DMS79 treated with DMSO at 0.1 percent for 48 hours (cell line): Measurements from ENCODE around the gene DDX11.
"Not testable (repeated sequence)": the region's sequence is repeated elsewhere in the genome, so short reads cannot be mapped to it uniquely, and the experiment has no call there.

ENCODE experiments used
- DNase-seq: peaks from one replicate; lab custom pipeline; 2025; lab: John Stamatoyannopoulos, UW

Gene DDX11

DNA sequence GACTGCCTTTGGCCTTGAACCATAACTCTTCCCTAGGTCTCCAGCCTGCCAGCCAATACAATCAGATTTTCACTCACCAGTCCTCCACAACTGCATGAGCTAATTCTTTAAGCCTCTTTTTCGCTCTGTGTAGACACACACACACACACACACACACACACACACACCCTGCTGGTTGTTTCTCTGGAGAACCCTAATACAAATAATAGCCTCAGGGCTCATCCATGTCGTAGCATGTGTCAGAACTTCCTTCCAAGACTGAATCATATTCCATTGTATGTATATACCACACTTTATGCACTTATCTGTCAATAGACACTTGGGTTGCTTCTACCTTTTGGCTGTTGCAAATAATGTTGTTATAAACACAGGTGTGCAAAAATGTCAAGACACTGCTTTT, 6.0 kb upstream of the DDX11 start:
- DNase-seq = not testable (repeated sequence)

DNA sequence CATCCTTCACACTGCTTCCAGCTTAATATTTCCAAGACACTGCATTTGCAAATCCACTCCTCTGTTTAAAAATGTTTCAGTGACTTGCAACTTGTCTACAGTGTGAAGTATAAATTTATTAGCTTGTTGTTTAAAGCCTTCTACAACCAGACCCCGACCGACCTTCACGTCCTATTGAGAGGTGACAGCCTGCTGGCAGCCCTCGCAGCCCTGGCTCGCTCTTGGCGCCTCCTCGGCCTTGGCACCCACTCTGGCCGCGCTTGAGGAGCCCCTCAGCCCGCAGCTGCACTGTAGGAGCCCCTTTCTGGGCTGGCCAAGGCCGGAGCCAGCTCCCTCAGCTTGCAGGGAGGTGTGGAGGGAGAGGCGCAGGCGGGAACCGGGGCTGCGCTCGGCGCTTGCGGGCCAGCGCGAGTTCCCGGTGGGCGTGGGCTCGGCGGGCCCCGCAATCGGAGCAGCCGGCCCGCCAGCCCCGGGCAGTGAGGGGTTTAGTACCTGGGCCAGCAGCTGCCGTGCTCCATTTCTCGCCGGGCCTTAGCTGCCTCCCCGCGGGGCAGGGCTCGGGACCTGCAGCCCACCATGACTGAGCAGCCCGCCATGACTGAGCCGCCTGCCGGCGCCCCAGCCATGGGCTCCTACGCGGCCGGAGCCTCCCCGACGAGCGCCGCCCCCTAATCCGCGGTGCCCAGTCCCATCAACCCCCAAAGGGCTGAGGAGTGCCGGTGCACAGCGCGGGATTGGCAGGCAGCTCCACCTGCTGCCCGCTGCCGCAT, 2.5 kb upstream of the DDX11 start:
- not testable (repeated sequence) for DNase-seq

DNA sequence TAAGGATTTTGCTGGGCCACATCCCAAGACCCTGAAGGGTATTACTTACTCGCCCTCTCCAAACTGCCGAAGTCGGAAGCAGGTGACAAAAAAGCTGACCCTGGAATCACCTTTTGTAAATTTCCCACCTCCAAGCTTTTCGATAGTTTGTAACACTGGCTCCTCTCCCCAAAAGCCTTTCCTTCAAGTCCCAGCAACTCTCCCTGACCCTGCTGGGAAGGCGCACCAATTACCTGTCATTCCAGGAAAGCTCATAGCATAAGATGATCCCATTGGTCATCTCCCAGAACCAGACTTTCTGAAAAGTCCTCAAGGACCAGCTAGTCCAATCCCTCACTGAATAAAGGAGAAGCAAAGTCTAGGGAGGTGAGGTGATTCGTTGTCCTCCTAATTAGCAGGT, 698 bp upstream of the DDX11 start:
- DNase-seq = peak; percentile 38

DNA sequence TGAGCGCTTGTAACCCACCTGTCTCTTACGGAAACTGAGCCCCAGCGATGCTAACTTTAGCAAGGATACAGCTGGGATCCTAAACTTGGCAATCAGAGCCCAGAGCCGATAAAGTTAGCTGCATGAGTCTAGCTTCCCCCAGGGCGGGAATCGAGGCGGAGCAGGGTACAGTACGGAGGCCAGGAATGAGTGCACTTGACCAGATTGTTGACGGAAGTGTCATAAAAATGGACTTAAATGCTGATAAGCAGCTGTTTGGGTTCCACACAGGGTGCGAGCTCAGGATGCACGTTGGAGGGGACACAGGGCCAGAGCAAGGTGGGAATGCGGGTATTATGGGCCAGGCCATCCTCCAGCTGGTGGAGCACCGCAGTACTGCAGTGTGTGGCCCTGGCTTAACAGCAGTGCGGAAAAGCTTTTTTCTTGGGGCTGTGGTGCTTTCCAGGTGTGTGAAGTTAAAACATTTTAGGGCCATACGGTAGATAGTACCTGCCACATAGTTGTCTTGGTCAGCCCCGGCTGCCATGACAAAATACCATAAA, 744 bp downstream of the DDX11 start:
- not testable (repeated sequence) for DNase-seq

DNA sequence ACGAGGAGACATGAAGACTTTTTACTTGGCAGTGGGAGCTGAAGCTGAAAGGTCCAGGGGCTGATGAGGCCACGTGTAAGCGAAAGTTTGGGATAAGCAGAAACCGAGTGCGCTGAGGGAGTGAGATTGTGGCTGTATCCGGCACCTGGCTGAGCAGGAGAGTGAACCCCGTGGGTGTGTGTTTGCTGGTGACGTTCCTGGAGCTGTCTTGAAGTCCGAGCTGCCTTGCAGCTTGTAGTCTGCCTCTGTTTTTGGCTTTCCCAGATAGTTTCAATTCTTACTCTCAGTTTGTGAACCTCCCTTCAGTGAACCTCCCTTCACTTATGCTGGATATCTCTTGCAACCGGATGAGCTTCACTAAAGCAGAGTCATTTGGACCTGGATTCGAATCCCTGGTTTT, 2.5 kb downstream of the DDX11 start:
- not testable (repeated sequence) for DNase-seq

DNA sequence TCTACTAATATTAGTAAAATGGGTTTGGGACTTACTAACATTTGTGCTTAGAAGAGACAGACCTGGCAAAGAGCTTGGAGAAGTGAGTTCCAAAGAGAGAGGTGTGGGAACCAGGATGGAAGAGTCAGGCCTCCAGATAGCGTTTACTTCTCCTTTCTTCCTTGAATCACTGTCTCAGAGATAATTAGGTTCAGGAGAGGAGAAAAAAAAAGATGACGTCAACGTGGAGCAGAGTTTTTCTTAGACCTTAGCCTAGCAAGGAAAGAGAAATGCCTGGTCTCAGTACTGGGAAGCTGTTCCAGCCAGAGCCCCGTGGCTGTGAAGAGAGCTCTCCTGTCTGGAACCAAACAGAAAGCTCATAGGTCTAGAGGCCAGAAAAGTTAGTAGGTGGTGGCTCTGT, 3.4 kb downstream of the DDX11 start:
- not testable (repeated sequence) for DNase-seq

DNA sequence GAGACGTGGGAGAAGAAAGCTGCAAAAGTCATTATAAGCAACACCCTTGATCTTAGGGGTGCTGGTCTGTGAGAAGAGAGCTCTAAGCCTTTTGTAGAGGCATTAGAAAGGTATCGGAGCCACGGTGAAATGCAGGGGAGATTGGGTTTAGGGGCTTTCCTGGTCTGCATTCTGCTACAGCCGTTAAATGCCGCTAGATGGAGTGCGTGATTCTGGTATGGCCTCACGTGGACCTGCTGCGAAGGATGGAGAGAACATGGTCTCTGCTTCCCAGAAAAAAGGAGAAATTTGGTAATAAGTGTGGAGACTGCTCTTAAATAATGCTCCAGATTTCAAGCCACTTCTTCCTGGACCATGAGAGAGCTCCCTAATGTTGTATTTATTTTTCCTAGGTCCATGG, 4.3 kb downstream of the DDX11 start:
- not testable (repeated sequence) for DNase-seq

DNA sequence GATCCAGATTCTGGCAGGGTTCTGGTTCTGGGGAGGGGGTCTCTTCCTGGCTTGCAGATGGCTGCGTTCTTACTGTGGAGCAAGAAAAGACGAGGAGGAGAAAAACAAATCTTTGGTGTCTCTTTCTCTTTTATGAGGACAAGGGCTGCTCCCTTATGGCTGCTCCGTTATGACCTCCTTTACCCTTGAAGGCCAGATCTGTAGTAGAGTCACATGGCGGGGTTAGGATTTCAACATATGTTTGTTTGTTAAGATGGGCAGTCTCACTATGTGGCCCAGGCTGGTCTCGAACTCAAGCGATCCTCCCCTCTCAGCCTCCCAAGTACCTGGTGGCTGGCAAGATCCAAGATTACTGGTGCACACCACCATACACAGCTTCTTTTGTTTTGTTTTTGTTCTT, 5.8 kb downstream of the DDX11 start:
- DNase-seq = not testable (repeated sequence)

DNA sequence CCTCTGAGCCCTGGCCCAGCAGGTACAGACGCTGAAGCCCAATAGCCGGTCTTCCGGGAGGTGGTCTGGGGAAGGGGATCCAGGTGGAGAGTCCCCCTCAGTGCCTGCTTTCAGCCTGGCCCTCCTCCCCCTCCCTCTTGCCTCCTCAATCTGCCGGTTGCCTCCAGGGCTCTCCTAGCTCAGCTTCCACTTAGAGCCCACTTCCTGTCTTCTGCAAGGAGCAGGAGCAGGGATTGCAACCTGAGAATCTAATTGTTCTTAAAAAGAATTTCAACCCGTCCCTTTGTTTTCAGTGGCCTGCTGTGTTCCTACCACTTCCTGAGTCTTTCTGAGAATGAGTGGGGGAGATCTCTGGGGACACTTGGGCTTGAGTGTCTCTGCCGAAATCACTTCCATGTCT, 6.6 kb downstream of the DDX11 start:
- peak; percentile 64 for DNase-seq

DNA sequence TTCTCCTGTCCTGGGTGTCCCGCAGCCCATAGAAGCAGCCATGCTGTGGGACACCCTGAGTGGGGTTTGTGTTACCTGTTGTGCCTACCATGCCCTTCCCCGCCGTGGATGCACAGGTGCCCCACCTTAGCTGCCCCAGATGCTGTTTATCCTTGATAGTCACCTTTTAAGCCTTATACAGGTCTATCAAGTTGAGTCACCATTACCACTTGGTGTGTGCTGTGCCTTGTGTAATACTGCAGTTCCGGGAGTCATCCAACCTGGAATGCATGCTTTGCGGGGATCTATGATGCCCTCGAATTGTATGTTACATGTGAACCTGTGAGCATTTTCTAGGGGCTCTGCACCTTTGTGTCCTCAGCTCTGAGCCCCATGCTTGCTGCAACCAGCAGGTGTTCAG, 7.6 kb downstream of the DDX11 start:
- DNase-seq = not testable (repeated sequence)

DNA sequence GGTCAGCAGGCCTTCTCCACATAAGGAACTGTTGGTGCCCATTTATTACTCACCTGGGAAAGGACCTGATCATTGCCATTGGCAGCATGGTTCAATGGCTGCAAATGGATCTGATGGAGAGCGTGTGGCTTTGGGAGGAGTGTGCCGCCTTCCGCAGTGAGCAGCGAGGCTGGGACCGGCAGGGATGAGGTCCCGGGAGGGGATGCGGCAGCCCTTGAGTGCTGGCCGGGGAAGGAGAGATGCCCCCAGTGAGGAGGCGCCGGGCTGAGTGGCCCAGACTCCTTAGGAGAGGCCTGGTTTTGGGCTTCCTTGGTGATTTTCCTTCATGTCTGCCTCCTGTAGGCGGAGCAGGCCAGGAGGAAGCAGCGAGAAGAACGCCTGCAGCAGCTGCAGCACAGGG, 10.6 kb downstream of the DDX11 start:
- not testable (repeated sequence) for DNase-seq

DNA sequence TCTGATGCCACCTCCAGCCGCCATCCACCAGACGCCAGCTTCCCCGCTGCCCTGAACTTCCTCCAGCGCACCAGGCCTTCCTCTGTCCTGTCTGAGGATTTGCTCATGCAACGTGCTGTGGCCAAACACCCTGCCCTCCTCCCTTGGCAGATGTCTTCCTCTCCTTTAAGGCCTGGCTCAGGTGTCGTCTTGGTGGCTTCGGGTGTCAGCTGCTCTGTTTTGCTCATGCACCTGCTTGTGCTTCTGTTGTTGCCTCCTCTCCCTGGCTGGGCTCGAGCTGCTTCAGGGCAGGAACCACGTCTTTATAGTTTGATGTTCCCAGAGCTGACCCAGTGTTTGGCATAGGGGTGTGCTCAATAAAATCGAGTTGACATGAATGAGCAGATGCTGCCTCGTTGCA, 12.4 kb downstream of the DDX11 start:
- DNase-seq = not testable (repeated sequence)

DNA sequence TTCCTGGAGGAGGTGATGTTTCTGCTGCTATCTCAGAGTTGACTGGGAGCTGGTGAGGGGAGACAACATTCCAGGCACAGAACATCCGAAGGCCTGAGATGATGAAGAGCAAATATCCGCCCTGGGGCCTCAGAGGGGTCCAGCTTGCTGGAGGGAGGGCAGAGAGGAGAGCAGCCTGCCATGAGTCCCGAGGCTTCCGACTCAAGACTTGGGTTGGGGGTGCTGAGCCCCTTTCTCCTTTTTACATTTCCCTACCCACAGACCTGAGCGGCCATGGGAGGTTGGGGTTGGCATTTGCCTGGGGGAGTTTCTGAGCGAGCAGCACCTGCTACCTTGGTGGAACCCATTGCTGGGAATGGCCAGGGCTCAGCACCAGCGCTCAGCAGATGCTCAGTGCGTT, 13.8 kb downstream of the DDX11 start:
- DNase-seq = not testable (repeated sequence)

DNA sequence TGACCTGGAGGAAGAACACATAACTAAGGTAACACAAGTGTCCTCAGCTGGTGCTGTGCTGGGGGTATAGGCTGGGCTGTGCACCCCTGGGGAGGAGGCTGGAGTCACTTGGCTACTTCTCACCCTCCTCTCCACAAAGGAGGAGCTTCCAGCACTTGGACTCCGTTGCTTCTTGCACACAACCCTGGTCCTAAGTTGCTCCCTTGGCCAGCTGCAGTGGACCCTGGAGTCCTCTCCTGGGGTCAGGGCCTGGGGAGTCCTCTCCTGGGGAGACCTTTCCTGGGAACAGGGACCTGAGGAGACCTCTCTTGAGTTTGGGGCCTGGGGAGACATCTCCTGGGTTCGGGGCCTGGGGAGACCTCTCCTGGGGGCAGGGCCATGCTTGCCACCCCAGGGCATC, 14.3 kb downstream of the DDX11 start:
- not testable (repeated sequence) for DNase-seq

DNA sequence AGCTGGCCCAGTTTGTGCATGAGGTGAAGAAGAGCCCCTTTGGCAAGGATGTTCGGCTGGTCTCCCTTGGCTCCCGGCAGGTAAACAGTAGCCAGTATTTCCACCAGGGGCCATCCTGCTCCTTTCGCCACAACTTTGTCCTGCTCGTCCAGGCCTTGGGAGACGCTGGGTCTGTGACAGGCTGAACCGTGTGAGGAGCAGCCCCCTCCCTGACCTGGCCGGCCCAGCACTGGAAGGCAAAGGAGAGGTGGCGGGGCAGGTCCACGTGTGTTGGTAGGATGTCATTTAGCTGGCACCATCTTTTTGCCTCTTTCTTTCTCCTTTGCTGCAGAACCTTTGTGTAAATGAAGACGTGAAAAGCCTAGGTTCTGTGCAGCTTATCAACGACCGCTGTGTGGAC, 15.4 kb downstream of the DDX11 start:
- DNase-seq = no peak

DNA sequence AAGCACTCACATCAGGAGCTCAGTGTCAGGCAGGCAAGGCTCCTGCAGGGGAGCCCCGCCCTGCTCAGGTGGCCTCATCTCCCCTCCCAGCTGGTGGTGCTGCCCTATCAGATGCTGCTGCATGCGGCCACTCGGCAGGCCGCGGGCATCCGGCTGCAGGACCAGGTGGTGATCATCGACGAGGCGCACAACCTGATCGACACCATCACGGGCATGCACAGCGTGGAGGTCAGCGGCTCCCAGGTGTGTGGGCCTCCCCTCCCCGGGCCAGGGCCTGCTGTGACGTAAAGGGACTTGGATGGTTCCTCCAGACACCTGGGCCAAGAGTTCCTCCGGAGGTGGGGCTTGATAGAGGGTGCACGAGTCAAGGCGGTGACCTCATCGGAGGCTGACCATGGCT, 18.0 kb downstream of the DDX11 start:
- DNase-seq = not testable (repeated sequence)

DNA sequence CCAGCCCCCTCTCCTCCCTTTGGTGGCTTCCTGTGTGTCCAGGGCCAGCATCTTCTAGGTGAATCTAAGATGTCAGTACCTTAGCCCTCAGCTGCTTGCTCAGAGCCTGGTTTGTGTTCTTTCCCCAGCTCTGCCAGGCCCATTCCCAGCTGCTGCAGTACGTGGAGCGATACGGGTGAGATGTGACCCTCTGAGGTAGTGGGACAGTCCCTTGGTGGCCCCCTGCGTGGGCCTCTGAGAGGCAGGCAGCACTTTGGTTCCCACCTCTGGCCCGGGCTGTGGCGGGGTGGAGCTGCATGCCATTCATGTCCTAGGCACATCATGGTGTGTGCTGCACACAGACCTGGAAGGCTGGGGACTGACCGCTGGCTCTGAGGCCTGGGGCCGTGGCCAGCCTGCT, 19.1 kb downstream of the DDX11 start:
- not testable (repeated sequence) for DNase-seq

DNA sequence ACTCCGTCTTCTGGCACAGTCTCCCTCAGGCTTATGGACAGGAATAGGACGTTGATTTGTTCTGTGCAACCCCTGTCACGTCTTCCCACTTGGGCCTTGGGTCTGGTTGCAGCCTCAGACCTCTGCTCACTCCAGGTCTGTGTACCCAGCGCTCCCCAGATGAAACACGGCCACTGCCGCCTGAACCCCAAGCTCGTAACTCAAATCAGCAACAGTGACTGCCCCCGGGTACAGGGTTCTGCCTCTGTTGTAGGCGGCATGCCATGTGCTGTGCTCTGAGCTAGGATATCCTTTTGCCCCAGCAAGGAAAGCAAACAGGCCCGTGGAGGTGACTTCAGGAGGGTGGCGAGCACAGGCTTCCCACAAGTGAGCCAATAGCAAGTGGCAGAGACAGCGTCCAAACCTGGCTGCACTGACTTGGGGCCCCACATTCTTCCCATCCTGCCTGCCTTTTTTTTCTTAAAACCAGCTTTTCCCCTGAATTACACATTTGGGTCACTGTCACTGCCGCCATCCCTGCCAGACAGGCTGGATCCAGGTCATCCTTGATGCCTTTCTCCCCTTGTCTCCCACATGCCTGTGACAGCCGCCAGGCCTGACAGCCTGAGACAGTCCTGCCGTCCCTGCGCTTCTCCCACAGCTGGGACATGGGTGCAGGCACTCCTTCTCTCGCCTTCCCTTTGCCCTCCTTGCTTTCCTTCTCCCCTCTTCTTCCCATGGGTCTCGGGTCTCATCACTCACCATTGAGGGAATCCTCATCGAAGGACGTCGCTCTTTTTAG, 21.6 kb downstream of the DDX11 start:
- not testable (repeated sequence) for DNase-seq

DNA sequence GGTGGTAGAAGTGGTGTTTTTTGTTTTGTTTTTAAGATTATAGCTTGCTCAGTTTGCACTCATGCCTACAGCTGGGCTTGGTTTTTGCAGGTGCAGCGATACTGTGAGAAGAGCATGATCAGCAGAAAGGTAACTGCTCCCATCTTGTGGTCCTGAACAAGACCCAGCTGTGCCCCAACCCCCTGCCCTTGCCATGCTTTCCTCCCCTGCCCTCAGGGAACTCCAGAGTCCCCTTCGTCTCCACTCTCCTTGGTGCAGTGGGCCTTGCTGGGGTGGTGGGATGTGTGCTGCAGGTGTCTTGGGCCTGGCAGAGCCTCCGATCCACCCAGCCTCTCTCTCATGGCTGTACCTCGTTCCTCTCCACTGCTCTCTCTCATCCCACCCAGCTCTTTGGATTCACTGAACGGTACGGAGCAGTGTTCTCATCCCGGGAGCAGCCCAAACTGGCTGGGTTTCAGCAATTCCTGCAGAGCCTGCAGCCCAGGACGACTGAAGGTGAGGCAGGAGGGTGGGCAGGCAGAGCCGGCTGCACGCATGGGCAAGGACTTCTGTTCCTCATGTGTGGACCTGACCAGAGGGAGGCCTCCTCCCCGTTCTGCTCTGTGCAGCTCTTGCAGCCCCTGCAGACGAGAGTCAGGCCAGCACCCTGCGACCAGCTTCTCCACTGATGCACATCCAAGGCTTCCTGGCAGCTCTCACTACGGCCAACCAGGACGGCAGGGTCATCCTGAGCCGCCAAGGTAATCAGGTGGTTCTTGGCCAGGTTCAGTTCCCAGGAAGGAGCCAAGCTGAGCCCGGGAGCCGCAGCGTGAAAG, 22.8 kb downstream of the DDX11 start:
- DNase-seq = not testable (repeated sequence)

DNA sequence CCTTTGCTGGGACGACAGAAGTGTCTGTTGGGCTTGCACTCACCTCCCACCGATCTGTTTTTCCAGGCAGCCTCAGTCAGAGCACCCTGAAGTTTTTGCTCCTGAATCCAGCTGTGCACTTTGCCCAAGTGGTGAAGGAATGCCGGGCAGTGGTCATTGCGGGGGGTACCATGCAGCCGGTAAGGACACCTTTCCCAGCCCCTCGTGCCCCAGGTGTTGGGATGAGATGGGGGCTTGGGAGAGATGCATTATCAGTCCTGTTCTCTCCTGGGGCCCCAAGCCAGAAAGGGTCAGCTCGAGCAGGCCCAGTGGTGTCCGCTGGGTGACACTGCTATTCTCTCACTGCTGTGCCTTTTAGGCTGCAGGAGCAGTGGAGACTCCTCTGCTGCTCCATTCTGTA, 24.2 kb downstream of the DDX11 start:
- not testable (repeated sequence) for DNase-seq

DNA sequence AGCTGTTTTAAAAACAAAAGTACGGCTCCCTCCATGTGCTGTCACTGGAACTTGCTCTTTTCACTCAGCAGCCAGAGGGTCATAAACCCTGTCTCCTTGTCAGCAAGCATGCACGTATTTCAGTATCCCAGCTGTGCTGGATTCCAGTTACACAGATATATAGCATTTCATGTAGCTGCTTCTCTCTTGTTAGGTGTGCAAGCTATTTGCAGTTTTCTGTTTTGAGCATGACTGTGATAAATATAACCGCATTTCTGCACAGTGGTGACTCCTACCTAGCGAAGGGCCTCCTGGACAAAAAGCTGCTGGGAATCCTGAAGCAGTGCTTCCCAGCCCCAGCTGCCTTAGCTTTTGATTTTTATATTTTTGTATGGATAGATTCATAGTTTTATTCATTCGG, 24.7 kb downstream of the DDX11 start:
- DNase-seq = not testable (repeated sequence)

DNA sequence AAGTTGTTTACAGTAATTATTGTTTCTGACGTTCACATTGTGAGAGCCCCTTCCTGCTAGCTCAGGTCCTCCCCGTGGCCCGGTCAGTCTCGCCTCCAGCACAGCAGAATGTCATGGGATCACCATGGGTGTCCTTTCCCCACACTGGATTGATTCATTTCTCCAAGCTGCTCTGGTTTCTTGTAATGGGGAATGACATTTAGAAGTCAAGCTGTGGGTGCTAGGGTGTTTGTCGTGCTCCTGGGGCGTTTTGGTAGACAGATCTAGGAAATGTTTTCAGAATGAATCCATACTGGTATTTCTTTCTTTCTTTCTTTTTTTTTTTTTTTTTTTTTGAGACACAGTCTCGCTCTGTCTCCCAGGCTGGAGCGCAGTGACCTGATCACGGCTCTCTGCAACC, 25.1 kb downstream of the DDX11 start:
- DNase-seq = not testable (repeated sequence)
